LNCAP (cell line): ENCODE data around the gene HIBADH.

ENCODE experiments used
- TF ChIP-seq, protein P1 (sequence below): fragments of 450-650 bp; IDR thresholded peaks from 2 replicates; pipeline ENCODE4 v1.5.1; 2017; ENCODE audit warnings: mild to moderate bottlenecking

HIBADH gene

DNA sequence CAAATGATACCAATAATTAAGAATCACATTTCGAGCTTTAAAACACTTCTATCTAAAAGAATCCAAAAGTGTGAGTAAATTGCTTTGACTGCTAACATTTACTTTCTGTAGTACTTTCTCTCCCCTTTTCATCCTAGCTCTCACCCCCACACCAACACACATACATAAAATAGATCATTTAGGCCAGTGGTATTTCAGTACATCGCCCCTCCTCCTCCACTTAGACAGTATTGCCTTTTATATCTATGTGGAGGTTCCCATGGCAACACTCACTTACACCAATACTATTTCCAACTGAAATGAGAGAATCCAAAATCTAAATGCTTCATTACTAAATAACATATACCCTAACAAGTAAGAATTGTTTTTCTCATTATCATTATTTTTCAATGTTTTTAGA is 58.9 kb downstream of the HIBADH start:
- TF ChIP-seq, protein P1, sequence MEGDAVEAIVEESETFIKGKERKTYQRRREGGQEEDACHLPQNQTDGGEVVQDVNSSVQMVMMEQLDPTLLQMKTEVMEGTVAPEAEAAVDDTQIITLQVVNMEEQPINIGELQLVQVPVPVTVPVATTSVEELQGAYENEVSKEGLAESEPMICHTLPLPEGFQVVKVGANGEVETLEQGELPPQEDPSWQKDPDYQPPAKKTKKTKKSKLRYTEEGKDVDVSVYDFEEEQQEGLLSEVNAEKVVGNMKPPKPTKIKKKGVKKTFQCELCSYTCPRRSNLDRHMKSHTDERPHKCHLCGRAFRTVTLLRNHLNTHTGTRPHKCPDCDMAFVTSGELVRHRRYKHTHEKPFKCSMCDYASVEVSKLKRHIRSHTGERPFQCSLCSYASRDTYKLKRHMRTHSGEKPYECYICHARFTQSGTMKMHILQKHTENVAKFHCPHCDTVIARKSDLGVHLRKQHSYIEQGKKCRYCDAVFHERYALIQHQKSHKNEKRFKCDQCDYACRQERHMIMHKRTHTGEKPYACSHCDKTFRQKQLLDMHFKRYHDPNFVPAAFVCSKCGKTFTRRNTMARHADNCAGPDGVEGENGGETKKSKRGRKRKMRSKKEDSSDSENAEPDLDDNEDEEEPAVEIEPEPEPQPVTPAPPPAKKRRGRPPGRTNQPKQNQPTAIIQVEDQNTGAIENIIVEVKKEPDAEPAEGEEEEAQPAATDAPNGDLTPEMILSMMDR, result no peak

DNA sequence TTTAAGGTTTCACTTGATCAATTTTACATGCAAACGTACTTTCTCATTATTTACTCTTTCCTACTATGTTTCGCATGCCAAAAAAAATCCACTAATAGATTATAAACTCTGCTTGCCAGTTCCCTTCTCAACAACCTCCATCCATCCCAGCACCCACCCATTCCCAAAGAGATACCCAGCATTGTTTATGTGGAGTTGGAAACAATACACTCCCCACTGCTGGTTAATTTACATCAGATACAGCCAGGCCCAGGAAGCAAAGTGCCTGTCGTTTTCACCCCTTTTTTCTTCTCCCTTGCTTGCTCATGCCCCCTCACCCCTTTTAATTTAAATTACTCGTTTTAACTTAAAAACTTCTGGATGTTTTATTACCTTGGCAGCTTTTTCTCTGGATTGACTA is 59.9 kb downstream of the HIBADH start:
- TF ChIP-seq, protein P1, result no peak

DNA sequence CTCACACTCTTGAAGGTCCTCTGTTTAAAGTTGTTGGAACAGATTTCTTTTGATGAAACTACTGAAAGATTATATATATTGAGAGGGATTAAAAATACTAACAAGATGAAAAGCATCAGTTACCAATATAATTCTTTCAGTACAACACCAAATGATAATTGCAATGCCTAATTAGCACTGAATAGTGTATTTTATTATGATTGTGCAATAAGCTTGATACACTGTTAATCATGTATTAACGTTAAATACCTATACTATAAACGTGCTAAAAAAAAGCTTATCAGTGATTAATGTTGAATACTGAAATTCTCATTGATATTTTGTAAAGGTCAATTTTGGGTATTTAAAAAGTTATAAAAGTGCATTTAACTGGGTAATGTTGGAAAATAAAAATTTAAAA is 61.5 kb downstream of the HIBADH start:
- TF ChIP-seq, protein P1, result no peak

DNA sequence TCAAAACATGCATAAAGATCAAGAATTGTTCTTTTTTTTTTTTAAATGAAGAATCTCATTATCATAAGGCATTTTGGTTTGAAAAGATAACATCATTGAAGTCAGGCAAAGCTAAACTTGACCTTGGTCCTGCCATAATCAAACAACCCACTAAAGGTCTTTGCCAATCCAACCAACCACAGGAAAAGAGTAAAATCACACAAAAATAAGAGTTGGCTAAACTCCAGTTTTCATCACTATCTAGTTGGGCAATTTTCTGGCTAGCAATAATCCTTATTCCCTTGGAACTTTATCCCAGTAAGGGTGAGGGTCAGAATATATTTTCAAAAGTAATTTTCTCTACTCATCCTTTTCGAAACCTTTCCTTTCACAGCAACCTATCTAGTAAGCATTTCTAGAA is 62.4 kb downstream of the HIBADH start:
- TF ChIP-seq, protein P1, result no peak

DNA sequence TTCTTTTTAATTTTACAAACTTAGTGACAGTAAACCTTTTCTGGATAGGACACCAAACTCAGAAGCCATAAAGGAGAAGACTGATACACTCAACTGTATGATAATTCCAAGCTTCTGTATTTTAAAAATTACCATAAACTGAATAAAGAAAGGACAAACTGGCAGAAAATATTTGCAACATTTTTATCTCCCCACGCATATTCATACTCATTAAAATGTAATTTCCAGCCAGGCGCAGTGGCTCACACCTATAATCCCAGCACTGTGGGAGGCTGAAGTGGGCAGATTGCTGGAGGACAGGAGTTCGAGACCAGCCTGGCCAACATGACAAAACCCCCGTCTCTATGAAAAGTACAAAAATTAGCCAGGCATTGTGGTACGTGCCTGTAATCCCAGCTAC is 67.7 kb downstream of the HIBADH start:
- TF ChIP-seq, protein P1, result no peak

DNA sequence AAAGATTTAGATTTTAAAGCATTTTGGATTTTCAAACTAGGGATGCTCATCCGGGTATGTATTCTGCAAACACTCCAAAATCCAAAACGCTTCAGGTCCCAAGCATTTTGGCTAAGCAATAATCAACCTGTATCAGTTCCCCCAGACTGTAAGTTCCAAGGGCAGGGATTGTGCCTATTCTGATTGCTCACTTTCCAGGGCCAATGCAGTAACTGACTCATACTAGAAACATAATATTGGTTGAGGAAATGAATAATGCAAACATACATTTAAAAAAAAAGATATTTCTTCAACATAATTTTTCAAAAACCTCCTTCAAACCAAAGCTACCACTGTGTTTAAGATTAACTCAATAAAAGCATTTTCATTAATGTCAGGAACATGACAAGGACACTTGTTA is 69.5 kb downstream of the HIBADH start:
- TF ChIP-seq, protein P1, result no peak

DNA sequence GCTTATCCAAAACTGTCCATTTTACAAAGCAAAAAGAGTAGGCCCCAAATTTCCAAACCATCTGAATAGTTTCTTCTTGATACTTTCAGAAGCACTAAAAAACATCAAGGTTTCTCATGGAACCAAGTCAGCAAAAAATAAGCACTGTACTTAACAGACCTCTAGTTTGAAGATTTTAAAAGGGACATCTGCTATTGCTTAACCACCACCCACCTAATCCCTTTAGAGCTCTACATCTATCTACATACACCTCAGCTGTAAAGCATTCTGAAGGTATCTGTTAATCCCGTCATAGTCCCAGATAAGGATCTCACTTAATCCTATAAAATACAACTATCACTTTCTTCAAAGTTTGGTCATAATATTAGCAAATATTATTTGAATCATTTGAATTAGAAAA is 72.3 kb downstream of the HIBADH start:
- TF ChIP-seq, protein P1, result no peak

DNA sequence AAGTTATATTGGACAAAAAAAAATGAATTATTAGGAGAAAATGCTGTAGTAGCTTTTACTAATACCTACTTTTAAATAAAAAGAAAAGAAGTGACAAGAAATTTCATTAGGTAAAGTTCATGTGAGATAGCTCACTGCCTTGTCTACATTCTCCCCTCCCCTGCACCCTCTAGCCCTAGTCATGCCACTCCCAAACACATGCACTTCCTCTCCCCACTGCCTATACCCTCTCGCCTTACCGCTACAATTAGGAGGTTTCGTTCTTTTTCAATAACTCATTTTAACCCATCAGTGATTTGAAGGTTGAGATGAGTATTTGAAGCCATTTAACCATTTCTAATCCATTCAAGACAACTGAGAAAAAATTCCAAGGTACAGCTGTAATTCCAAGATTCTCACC is 75.3 kb downstream of the HIBADH start:
- TF ChIP-seq, protein P1, result no peak
